Muscle of back (tissue), 11 donors: ENCODE data around the gene GDF2. TPM values are rescaled to one million over a fixed set of nuclear protein-coding genes. Genes with fewer than 3 reads are reported as not detected.

ENCODE experiments used
- DNase-seq, 3 donors: peaks; one replicate each; pipeline versions ENCODE4 v3.0.0 to v3.0.0-alpha.2; 2013
- polyA plus RNA-seq, 10 donors: library from polyadenylated mRNA; unstranded; fragments of 120-200 nt; gene quantifications; one replicate each; pipeline ENCODE4 v1.2.1, GENCODE V29; 2013; ENCODE audit not compliant: insufficient read length in 10 of 10

The GDF2 gene
- polyA plus RNA-seq, 10 donors = not detected

- DNase-seq = no peak
Measured at GRCh38 chr10:47290338-47290737, 31.9 kb upstream of the GDF2 start.

- DNase-seq = no peak
Measured at GRCh38 chr10:47291682-47292081, 30.6 kb upstream of the GDF2 start.

GRCh38 chr10:47294057-47294456, 28.2 kb upstream of the GDF2 start:
- DNase-seq = no peak

DNA sequence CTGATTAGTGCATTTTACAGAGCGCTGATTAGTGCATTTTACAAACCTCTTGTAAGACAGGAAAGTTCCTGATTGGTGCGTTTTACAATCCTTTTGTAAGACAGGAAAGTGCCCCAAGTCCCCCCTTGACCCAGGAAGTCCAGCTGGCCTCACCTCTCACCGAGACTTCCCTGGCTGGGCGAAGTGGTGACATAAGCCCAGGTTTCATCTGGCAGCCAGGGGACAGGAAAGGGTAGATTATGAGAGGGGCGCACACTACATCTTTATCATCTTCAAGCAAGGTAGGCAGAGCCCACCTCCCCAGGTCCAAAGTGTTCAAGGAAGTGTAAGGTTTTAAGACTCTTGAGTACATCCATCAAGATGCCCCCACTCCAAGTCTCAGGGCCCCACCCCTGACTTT, 27.8 kb upstream of the GDF2 start:
- DNase-seq = no peak

GRCh38 chr10:47295411-47295810, 26.8 kb upstream of the GDF2 start:
- DNase-seq = no peak

DNA sequence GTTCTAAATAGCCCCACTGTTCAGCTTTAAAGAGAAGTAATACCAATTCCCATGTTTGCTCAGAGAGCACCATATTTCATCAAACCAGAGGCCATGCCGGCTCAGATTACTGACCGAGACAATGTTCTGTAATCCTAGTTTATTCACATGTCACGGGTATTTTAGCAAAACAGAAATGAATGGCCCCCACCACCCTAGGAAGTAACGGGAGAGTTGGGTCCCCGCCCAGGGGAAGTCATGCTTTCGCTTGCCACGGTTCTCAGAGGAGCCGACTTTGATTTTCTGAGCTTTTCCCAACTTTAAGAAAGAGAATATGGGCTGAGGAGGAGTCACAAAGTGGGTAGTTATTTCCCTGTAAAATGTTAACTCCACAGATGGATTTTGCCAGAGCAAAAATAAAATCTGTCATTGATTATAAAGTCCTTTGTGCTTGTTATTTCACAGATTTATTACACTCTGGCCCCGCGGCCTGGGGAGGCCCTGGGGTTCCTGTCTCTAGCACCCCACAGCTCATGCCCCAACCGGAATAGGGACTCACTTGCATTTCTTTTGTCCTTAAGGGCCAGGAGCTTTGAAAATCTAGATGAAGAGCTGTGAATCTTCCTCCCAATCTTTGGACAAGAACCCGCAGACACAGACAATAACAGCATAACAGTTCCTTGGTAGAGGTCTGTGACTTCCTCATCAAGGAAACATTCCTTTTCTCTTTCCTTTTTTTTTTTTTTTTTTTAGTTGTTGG, 25.9 kb upstream of the GDF2 start:
- peak; percentile 12 to 55 (median 27) for DNase-seq

DNA sequence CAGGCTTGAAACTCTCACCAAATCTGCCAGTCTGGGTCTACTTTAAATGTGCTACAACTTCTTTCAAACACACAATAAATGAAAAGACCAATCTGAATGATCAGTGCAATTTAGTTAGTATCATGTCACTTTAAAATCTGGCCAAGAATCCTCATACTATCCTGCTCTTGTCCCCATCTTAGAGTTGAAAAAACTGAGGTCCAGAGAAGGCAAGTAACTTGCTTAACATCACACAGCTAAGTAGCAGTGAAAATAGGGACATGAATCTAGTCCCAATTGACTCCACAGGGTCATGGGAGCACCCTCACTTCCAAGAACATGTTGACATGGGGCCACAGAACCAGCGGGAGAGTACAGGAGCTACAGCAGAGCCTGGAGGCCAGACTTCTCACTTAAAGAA, 25.3 kb upstream of the GDF2 start:
- DNase-seq = no peak

DNA sequence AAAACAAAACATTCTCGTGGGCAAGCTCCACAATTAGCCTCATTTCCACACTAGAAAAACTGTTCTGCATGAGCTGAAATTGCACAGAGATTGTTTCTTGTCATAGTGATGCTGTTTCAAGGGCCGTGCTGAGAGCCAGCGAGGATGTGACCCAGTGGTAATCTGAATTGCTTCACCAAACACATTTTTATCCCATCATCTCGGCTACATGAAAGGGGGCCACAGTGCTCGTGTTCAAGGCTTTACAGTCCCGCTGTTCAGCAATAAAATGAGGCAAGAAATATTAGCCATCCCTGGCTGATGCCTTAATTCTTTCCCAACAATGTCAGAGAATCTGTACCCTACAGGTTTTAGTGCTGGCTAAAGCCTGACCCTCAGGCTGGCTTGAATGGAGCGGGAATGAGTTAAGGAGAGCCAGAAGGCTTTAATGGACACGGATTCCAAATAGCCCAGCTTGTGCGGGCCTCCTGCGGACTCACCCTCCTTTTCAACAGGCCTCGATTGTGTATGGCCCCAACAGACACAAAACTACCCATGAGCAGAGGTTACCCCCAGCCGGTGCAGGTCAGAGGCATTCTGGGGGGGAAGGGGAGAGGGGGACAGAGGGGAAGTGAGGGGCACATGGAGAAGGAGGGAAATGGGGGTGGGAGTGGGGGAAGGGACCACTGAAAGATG, 24.3 kb upstream of the GDF2 start:
- no peak for DNase-seq

- no peak for DNase-seq
Measured at GRCh38 chr10:47298715-47299114, 23.5 kb upstream of the GDF2 start.

GRCh38 chr10:47299611-47300428, 22.4 kb upstream of the GDF2 start, which contains the start of gene GDF10:
TSS of gene GDF10 (plus strand) at chr10:47300197. CDS start at chr10:47300652, 455 bp downstream.
- DNase-seq = peak in 2 of 3 donors; percentile 19 to 43

DNA sequence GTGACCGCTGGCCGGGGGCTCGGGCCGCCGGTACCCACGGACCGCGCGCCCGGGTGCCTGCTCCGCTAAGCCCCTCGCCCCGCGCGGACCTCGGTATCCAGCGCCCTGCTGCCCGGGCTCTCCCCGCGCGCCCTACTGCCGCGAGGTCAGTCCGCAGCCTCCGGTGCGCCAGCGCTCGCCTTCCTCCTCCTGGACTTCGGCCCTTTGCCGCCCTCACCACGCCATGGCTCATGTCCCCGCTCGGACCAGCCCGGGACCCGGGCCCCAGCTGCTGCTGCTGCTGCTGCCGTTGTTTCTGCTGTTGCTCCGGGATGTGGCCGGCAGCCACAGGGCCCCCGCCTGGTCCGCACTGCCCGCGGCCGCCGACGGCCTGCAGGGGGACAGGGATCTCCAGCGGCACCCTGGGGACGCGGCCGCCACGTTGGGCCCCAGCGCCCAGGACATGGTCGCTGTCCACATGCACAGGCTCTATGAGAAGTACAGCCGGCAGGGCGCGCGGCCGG, 21.8 kb upstream of the GDF2 start:
- peak in 1 of 3 donors; percentile 60 for DNase-seq

GRCh38 chr10:47301833-47302232, 20.4 kb upstream of the GDF2 start:
- DNase-seq = no peak

DNA sequence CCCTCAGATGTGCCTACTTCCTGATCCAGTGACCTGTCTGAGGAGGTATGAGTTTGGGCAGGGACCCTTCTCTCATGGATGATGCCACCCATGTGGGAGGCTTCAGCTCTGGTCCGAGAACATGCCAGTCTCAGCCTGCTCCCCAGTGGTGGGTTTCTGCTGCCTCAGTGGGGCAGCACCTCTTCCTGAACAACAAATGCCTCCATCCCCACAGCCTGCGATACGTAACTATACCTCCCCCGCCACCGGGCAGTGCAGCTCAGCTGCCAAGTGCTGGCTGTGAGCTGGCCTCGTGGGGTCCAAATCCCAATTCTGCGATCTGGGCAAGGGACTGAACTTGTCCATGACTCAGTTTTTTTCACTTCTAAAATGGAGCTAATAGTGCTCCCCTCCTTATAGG, 19.1 kb upstream of the GDF2 start:
- DNase-seq = no peak

- DNase-seq = no peak
Measured at GRCh38 chr10:47303866-47304265, 18.4 kb upstream of the GDF2 start.

DNA sequence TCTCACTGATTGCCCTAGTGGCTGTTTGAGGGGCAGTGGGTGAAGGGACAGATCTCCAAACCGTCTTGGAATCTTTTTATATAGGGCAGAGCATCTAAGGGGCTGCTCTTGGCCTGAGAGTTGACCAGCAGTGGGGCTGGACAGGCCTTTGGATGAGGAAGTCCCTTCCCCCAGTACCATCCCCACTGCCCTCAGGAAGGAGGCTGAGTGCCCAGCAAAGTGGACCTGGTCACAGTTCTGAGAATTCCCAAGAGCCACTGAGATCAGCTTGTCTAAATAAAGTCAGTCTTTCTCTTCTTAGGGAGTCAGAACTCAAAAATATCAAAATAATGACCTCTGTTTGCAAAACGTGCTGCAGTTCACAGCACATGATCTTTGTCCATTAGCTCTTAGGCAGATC, 16.7 kb upstream of the GDF2 start:
- DNase-seq = no peak

DNA sequence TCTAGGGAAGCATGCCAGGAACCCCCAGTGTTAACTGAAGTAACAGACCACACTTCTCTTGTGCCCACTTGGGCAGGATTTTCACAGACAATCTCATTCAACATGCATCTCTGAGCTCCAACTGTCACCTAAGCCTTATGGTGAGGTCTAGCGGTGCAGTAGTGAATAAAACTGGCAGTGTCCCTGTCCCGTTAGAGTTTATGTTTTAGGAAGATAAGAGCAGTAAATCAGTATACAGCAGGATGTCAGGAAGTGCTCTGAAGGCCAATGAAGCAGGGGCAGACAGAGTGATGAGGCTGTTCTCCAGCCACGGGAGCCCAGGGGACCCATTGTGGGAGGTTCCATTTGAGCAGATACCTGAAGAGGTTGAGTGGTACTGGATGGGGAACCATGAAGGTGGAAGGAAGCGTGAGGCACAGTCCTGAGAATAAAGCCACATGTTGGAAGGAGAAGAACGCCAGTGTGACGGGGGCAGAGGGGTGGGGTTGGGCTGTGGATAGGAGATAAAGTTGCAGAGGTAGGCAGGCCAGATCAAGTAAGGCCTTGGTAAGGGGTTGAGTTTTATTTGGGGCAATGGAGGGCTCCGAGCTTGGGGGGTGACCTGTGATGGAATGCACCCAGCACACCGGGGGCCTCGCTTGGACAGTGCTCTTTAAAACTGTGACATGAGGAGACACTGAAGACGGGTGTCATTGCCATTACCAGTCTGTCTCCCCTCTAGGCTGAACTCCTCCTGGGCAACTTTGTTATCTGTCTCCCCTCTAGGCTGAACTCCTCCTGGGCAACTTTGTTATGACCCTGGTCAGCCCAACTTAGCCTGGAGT, 15.7 kb upstream of the GDF2 start:
- no peak for DNase-seq

DNA sequence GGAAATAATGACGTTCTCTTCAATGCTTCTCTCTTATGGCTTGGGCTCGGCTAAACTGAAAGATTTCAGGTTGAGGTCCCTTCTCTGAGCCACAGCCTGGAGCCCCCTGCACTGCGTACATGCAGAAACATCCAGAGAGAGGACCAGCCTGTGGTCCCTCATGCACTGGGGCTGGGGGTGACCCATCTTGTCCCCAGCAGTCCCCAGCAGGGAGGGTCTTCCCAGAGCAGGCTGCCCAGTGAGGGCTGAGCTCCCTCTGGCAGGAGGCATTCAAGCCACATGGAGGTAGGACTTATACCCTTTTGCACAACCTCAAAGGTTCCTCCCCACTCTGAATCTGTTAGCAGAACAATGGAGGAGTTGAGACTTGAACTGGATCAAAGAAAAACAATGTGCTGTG, 14.9 kb upstream of the GDF2 start:
- no peak for DNase-seq

- DNase-seq = no peak
Measured at GRCh38 chr10:47308775-47309174, 13.5 kb upstream of the GDF2 start.

- DNase-seq = no peak
Measured at GRCh38 chr10:47309408-47310089, 12.7 kb upstream of the GDF2 start.

DNA sequence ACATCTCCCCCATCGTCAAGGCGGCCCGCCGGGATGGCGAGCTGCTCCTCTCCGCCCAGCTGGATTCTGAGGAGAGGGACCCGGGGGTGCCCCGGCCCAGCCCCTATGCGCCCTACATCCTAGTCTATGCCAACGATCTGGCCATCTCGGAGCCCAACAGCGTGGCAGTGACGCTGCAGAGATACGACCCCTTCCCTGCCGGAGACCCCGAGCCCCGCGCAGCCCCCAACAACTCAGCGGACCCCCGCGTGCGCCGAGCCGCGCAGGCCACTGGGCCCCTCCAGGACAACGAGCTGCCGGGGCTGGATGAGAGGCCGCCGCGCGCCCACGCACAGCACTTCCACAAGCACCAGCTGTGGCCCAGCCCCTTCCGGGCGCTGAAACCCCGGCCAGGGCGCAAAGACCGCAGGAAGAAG, 12.2 kb upstream of the GDF2 start:
- DNase-seq = no peak
